HG03378 (cell line): ENCODE measurements around the gene GABRA5.
A peak's percentile ranks its signal among the peaks of the same experiment; 100 is the strongest.
"Not testable (repeated sequence)": the region's sequence is repeated elsewhere in the genome, so short reads cannot be mapped to it uniquely, and the experiment has no call there.

Experiments
- ATAC-seq: cut with Tn5 transposase; IDR thresholded peaks from one replicate; pipeline ENCODE4 v1.9.1; 2021; ENCODE audit warnings: mild to moderate bottlenecking, moderate library complexity; ENCODE audit not compliant: unreplicated experiment

The GABRA5 gene

DNA sequence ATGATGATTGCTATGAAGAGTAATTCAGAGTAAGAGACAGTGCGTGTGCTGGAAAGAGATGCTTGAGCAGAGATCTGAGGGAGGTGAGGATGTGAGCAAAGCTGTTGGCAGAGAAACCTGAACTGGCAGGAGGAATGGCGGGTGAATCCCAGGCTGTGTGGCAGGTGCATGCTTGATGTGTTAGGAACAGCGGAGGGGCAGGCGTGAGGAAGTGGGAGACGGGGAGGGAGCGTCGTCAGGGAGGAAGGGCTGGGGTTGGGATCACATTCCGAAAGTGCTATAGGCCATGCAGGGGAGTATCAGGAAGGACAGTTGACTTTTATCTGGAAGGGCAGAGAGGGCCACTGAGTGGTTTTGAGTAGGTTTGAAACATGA lies 8.6 kb downstream of the GABRA5 start:
- no peak for ATAC-seq

DNA sequence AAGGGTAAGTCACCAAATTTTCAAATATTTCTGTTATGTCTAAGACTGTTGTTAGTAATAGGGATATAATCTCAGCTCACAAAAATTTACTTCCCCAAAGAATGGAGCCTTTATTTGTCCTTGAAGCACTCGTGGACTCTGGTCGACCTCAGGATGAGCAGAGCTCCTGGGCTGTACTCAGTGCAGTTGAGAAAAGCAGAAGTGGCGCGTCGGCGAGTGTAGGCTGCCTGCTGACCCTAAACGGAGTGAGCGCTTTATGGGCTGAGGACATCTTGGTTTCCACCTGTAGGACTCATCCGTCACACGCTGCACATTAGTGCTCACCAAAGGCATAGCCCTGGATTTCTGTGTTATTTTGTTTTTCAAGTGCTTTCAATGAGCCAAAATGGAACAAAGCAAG lies 11.0 kb downstream of the GABRA5 start:
- no peak for ATAC-seq

DNA sequence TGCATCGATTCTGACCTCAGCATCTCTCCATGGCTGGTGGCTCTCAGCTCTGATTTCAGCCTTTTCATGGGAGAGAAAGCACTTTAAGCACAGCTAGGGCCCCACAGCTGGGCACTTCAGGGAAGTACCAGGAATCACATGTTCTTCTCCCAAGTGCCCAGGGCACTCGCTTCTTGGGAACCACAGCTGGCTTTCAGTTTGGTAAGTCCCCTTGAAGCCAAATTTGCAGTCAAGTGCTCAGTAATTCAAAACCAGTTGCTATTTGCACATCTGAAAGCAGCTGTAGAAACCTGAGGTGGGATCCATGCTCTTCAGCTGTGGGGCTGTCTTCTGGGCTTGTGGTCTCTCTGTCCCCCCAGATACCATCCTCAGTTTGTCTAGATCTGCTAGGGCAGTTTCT lies 12.8 kb downstream of the GABRA5 start:
- ATAC-seq, result no peak

DNA sequence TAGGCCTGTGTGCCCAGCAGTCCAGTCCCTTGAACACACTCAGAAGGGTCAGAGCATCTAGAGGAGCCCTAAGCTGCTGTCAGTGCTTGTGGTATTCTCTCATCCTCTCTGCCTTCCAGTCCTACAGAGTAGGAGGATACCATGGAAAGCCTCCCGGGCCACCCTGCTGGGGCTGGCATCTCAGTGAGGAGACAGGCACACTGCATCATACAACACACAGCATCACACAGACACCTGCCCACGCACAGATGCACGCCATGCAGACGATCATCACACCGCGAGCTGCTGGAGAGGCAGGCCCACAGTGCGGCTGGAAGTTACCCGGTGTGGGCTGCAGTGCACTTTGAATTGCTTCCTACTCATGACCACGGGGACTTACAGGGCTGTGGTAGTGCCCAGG lies 15.2 kb downstream of the GABRA5 start:
- no peak for ATAC-seq

DNA sequence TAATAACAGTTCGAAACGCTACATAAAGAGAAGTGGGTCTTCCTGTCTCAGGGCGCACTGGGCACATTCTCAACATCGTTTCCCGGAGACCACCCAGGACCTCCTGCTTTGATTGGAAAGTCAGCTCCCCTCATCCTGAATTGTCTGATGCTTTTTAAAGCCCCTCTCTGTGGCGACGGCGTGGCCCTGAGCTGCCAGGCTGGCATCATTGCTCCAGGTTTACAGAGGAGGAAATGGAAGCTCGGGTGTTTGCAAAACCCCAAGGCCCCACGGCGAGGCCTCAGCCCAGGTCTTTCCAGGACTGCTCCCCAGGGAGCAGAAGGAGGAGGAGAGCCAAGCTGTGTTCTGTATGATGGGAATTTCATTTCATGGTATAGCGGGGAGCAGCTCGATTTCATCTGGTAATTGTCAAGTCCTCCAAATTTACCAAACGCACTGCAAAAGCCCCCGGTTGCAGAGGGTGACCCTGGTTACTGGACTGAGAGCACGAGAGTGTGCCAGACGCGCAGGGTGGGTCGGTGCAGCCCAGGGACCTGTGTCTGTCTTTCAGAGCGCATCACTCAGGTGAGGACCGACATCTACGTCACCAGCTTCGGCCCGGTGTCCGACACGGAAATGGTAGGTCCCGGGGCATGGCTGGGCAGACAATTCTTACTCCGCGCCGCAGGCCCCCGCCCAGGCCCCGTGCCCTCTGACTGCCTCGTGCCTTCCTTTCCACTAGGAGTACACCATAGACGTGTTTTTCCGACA lies 15.9 kb downstream of the GABRA5 start:
- ATAC-seq, result no peak

DNA sequence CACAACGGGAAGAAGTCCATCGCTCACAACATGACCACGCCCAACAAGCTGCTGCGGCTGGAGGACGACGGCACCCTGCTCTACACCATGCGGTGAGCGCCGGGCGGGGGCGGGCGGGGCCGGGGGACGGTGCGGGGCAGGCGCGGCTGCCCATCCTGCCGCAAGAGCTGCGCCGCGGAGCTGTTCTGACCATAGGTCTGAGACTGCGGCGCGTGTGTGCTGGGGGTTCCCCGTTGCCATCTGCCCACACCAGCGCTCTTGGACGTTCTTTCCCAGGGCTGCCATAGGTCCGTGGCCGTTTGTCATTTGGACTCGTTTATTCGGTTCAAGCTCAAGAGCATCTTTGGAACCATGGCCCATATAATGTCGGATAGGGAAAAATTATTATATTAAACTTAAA lies 16.6 kb downstream of the GABRA5 start:
- no peak for ATAC-seq

DNA sequence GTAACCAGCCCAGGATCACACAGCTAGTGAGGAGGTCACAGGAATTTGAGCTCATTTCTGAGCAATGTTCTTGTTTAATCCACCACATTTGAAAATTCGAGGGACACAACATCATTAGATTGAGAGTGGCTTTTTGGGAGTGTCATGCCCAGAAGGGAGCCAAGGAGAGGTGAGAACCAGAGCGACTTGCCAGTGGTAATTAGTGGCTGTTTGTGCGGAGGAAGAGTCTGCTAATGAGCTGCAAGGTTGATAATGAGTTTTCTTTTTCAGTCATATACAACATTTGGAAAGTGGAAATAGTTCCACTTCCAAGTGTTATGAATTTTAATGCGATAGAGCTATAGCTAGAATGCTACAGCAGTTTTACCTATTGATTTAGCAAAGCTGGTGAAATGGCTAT lies 19.7 kb downstream of the GABRA5 start:
- ATAC-seq, result no peak

DNA sequence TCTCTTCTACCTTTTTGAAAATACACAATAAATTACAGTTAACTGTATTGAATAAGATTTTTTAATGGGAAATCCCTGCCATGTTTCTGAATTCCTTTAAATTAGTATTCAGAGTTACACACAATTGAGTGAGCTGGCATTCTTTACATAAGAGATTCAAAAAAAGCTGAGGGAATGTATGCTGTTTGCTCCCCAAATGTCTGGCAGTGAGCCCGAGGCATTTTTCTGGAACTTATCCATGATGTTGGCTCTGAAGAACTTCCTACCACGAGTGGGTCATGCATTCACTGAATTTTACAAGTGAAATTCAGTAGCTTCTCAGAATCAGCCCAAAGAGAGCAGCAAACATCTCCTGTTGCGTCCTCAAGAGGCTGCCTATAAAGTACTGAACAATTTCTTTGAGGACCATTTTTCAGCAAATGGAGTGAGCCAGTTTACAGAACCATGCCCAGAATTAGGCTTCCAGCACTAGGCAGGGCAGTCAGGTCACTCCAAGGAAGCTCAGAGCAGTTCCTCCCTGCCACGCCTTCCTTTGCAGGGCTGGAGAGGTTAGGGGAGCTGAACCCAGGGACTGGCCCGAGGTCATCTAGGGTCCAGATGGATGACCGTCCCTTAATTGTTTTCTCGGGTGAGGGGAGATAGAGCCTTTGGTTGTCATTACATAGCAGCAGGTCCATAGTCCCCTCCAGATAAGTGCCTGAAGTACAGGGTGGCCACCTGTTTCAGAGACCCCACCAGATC lies 21.2 kb downstream of the GABRA5 start:
- no peak for ATAC-seq

DNA sequence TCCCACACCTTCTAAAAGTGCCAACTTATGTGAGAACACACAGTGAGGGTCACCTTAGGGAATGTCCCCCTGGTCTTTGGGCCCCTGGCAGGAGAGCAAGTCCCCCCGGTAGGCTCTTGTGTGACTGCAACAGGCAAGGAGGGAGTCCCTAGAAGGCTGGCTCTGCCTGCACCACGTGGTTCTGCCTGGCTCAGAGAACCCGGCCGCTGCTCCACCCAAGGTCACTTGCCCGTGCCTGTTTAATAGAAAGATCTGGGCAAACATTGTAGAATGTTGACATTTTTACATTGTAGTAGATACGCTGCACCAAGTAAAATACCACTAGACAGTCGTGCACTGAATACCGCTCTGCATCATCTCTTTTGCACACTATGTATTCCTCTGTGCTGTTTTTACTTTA lies 21.9 kb downstream of the GABRA5 start:
- no peak for ATAC-seq

DNA sequence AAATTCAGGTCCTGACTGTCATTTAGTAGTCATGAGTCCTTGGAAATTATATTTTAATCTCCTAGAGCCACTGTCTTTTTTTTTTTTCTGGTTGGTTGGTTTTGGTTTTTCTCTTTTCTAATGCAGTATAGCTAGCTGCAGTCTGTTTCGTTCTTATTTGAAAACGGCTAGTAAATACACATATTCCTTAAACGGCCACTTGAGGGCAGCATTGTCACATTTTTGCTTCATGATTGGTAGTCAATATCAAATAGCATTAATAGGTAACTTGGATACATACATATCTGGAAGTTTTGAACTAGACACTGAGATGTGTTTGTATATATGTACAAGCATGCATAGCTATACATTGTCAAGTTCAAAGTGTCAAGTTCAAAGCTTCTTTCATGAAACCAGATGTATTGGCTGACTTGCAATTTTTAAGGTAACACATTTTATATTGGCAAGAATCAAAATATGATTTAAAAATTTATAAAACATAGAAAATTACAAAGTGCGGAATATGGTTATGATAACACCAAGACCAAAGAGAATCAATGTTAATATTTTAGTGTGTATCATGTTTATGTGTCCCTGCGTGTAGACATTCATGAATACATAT lies 22.5 kb downstream of the GABRA5 start:
- ATAC-seq, result no peak

DNA sequence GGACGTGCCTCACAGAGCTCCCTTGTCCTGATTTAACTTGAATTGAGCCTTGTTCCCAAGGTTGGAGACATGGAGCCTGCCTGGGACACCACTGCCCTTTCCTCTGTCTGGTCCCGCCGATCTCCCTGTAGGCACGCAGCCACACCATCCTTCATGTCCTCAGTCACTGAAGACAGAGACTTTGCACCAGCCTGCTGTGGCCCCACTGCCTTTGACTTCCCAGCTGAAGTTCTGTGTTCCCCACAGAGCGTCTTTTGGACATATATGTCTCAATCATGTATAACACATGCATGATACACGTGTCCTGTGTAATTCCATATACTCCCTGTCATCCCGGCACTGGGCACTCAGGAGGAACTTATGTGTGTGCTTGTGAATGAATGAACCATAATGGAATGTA lies 23.6 kb downstream of the GABRA5 start:
- no peak for ATAC-seq

DNA sequence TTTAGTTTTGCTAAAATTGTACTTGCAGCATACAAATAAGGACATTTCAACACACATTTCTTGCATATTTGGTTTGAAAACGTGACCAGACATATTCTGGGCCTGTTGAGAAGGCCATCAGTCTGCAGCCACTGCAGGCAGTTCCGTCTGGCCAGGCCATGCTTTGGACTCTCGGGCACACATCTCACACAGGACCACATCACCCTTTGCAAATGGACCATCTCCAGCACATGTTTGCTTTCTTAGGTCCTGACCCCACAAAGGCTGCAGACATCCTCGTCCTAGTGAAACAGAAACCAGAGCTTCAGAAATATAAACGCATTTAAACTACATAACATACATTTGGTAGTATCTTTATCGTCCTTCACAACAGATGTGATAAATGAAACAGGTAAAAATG lies 24.1 kb downstream of the GABRA5 start:
- ATAC-seq, result no peak

DNA sequence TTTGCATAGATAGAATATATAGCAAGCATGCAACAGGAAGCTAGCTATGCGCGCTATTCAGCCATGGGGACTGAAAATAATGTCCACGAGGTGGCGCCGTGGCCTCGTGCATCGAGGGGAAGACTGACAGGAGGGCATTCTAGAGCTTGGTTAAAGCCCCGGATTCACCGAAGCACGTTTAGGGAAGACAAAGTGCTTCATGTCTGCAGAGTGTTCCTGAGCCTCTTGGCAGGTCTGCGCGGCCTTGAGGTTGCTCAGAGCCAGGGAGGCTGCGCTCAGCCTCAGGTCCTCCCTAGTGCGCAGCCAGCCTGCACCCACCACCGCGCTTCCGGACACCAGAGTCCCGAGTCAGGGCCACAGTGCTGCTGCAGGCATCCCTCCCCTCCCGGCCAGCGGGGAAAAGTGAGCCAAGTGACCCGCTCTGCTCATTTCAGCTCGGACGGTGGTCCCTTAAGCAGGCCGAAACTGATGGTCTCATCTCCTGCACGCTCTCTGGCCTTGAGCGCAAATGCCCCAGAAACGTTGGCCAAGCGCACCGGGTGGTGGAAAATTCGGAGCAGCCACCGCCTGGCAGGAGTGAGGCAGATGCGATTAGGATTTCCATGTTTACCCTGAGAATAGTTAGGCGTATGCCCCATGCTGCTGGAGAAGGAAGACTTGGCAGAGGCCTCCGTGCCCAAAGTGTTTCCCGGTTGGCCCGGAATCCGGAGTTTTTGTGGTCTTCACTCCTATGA lies 24.8 kb downstream of the GABRA5 start:
- ATAC-seq, result peak; percentile 80

DNA sequence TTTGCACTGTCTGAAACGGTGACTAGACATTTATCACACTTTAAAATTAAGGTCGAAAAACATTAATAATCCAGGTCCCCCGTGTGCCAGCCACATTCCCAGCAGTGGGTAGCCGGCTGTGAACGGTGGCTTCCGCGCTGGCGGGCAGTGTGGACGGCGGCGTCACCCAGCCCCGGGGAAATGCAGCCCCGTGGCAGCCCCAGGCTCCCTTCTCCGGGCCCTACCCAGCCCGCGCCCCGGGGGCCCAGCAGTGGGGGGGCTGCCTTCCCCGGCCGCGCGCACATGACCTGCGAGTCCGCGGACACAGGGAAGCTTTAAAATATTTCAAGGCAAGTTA lies 25.3 kb downstream of the GABRA5 start:
- ATAC-seq, result no peak

DNA sequence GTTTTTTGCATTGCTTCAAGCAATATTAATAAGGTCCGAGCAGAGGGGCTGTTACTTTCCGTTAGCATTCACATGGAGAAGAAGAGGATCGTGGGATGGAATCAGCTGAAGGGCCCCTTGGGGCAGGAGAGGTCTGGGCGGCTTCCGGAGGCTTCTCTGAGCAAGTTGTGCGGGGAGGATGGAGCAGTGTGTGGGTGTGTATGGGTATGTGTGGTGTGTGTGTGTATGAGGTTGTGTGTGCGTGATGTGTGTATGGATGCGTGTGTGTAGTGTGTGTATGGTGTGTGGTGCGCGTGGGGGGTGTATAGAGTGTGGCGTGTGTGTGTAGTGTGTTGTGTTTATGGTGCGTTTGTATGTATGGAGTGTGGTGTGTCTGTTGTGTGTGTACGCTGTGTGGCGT lies 25.8 kb downstream of the GABRA5 start:
- ATAC-seq, result no peak

DNA sequence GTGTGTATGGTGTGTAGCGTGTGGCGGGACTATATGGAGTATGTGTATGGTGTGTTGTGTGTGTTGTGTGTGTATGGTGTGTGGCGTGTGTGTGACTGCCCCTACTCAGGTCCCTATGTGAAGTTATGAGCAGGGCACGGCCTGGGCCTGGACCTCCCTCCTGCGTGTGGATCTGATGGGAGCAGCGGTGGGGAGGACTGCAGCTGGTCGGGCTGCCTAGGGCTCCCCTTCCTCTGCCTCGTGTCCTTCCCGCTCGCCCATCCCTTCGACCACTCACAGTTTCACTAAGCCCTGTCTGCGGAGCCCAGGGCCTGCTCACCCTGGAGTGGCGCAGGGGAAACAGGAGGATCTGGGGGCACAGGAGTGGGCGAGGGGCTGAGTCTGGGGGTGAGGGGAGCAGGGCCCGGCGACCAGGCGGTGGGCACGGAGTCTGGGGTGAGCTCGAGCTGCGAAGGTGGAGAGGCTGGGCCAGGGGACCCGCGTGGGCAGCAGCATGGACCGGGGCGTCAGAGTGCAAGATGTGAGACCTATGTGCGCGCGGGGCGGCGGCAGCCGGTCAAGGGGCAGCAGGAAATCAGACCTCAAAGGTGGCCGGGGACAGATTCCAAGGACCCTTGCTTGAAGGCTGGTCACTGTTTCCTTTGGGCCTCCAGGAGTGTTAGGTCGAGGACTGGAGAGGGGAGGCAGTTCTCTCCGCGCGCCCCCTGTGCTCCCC lies 26.6 kb downstream of the GABRA5 start:
- ATAC-seq, result no peak

DNA sequence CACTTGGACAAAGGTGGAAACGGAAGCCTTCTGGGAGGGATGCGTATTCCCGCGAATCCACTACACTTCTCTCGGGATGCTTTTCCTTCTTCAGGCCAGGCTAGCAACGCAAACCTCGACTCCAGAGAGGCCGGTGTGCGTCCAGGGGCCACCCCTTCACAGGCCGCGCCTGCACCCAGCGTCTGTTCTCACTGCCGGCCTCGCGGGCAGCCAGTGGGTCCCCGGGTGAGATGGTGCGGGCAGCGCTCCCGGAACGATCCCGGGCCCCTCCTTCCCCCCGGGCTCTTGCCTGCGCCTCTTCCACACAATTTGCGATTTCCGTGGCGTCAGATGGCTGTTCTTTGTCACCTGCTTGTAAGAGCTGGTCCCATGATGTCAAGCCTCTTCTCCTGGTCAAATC lies 27.3 kb downstream of the GABRA5 start:
- ATAC-seq, result no peak

DNA sequence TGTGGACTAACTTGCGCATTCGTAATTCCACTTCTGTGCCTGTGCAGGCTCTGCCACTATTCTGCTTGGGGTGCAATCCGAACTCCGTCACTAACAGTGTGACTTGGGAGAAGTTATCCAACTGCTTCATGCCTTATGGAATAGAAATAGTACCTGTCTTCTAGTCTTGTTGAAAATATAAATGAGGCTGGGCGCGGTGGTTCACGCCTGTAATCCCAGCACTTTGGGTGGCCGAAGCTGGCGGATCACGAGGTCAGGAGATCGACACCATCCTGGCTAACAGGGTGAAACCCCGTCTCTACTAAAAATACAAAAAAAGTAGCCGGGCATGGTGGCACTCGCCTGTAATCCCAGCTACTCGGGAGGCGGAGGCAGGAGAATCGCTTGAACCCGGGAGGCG lies 28.5 kb downstream of the GABRA5 start:
- not testable (repeated sequence) for ATAC-seq

DNA sequence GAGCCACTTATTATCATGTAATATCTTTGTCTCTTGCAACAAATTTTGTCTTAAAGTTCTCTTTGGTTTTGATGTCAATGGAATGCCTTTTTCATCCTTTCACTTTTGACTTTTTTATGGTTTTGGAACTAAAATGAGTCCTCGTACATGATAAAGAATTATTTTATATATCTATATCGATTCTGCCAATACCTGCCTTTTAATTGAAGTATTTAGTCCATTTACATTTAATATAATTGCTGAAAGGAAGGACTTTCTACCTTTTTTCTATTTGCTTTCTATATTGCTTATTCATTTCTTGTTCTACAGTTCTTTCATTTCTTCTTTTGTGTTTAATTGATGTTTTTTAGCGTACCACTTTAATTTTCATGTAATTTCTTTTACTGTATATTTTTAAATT lies 32.8 kb downstream of the GABRA5 start:
- no peak for ATAC-seq

DNA sequence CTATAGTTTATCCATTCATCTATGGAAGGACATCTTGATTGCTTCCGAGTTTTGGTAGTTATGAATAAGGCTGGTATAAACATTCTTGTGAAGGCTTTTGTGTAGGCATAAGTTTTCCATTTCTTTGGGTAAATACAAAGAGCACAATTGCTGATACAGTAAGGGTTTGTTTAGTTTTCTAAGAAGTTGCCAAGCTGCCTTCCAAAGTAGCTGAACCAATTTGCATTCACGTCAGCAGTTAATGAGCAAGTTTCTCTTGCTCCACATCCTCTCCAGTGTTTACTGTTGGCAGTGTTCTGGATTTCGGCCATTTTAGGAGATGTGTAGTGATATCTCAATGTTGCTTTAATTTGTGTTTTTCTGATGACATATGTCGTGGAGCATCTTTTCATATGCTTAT lies 34.2 kb downstream of the GABRA5 start:
- ATAC-seq, result no peak

DNA sequence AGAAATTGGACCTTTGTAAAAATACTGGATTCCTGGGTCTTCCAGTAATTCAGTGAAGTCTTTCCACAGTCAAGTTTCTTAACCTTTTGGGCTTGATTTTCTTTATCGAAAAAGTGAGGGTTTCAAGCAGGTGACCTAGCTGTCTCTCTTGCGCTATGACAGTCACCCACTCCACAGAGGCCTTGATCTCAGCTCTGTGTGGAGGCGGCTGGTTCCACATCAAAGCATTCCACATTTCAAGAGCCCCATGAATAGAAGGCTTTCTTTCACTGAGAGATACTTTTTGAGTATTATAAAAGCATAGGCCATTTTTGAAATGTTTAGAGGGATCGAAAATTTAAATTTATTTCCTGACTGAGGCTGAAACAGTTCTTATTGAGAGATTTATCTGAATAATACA lies 43.9 kb downstream of the GABRA5 start:
- no peak for ATAC-seq
